Right atrium auricular region (tissue), 2 donors: ENCODE data around the gene SENP3. TPM values are rescaled to one million over a fixed set of nuclear protein-coding genes. Genes with fewer than 3 reads are reported as not detected.
A peak's percentile ranks its signal among the peaks of the same experiment; 100 is the strongest.

Experiments used
- DNase-seq: peaks from one replicate; pipeline ENCODE4 v3.0.0-alpha.2; 2019; ENCODE audit warnings: low spot score
- H3K27ac ChIP-seq, 2 donors: fragments of 200-600 bp; sonication (generic); 1 replicate in 1 of 2; 2 replicates in 1 of 2; pipeline ENCODE4 v1.5.1; 2016 to 2019
- H3K27me3 ChIP-seq, 2 donors: fragments of 200-600 bp; sonication (generic); one replicate each; pipeline versions ENCODE4 v1.5.1 to v1.6.0; 2017 to 2019
- H3K36me3 ChIP-seq: fragments of 200-600 bp; sonication (generic); one replicate; pipeline ENCODE4 v1.5.1; 2016
- H3K4me1 ChIP-seq, 2 donors: fragments of 200-600 bp; sonication (generic); one replicate each; pipeline versions ENCODE4 v1.5.1 to v1.6.0; 2017 to 2019
- H3K4me3 ChIP-seq, 2 donors: fragments of 200-600 bp; sonication (generic); 1 replicate in 1 of 2; 2 replicates in 1 of 2; pipeline ENCODE4 v1.5.1; 2017 to 2019; ENCODE audit warnings: mild to moderate bottlenecking in 1 of 2, moderate library complexity in 1 of 2
- H3K9me3 ChIP-seq, 2 donors: fragments of 200-600 bp; sonication (generic); one replicate each; pipeline ENCODE4 v1.5.1; 2019
- total RNA-seq, 2 donors: library from RNA; depleted of rRNA; stranded (reverse); fragments of >200 nt; gene quantifications; one replicate each; pipeline ENCODE4 v1.1.0, GENCODE V29; 2016
- TF ChIP-seq, protein P1 (sequence below), 2 donors: fragments of 200-600 bp; sonication (generic); IDR thresholded peaks; one replicate each; pipeline ENCODE4 v1.5.1; 2019; ENCODE audit warnings: antibody characterized with exemption in 2 of 2

The SENP3 gene
- total RNA-seq, 2 donors from 2014 or later = 45.9 to 56.1 TPM

DNA sequence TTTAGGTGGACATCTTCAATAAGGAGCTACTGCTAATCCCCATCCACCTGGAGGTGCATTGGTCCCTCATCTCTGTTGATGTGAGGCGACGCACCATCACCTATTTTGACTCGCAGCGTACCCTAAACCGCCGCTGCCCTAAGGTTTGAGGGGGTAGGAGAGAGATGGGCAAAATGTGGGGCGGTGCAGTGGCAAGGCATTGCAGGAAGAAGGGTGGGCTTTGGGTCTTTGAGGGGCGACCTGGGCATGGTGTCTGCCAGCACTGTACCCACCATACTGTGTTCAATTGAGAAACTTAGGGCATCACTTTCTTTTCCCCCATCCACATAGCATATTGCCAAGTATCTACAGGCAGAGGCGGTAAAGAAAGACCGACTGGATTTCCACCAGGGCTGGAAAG lies 8.6 kb downstream of the SENP3 start:
- Histone ChIP-seq H3K27ac (no peak overlapping the region), H3K36me3 (peaks cover 59% of the 10 kb centered on the region), H3K9me3 (no peaks in the 10 kb centered on the region), H3K4me1 (peaks cover 0 to 21% of the 10 kb centered on the region in 2 donors), H3K27me3 (no peaks in the 10 kb centered on the region), H3K4me3 (no peak overlapping the region)
- TF ChIP-seq, protein P1, sequence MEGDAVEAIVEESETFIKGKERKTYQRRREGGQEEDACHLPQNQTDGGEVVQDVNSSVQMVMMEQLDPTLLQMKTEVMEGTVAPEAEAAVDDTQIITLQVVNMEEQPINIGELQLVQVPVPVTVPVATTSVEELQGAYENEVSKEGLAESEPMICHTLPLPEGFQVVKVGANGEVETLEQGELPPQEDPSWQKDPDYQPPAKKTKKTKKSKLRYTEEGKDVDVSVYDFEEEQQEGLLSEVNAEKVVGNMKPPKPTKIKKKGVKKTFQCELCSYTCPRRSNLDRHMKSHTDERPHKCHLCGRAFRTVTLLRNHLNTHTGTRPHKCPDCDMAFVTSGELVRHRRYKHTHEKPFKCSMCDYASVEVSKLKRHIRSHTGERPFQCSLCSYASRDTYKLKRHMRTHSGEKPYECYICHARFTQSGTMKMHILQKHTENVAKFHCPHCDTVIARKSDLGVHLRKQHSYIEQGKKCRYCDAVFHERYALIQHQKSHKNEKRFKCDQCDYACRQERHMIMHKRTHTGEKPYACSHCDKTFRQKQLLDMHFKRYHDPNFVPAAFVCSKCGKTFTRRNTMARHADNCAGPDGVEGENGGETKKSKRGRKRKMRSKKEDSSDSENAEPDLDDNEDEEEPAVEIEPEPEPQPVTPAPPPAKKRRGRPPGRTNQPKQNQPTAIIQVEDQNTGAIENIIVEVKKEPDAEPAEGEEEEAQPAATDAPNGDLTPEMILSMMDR (IDR thresholded peaks at IDR 0.05) = no peak
- DNase-seq = no peak

- TF ChIP-seq, protein P1 (IDR thresholded peaks at IDR 0.05) = no peak
- Histone ChIP-seq H3K27ac (peak overlapping the region; percentile 80 to 100), H3K4me3 (peak overlapping the region; percentile 43 to 100), H3K36me3 (peaks cover 62% of the 10 kb centered on the region), H3K9me3 (no peaks in the 10 kb centered on the region), H3K27me3 (no peaks in the 10 kb centered on the region), H3K4me1 (peaks cover 0 to 34% of the 10 kb centered on the region in 2 donors)
- no peak for DNase-seq
Observed at GRCh38 chr17:7572338-7572587, 10.5 kb downstream of the SENP3 start.

- H3K27ac ChIP-seq = peak overlapping the region; percentile 100
- H3K36me3 ChIP-seq = peaks cover 62% of the 10 kb centered on the region
- peaks cover 0 to 34% of the 10 kb centered on the region in 2 donors for H3K4me1 ChIP-seq
- TF ChIP-seq, protein P1 (IDR thresholded peaks at IDR 0.05) = no peak
- peak overlapping the region; percentile 100 for H3K4me3 ChIP-seq
- H3K9me3 ChIP-seq = no peaks in the 10 kb centered on the region
- DNase-seq = peak; percentile 100
- H3K27me3 ChIP-seq = no peaks in the 10 kb centered on the region
Observed at GRCh38 chr17:7572588-7573323, 11.0 kb downstream of the SENP3 start.

DNA sequence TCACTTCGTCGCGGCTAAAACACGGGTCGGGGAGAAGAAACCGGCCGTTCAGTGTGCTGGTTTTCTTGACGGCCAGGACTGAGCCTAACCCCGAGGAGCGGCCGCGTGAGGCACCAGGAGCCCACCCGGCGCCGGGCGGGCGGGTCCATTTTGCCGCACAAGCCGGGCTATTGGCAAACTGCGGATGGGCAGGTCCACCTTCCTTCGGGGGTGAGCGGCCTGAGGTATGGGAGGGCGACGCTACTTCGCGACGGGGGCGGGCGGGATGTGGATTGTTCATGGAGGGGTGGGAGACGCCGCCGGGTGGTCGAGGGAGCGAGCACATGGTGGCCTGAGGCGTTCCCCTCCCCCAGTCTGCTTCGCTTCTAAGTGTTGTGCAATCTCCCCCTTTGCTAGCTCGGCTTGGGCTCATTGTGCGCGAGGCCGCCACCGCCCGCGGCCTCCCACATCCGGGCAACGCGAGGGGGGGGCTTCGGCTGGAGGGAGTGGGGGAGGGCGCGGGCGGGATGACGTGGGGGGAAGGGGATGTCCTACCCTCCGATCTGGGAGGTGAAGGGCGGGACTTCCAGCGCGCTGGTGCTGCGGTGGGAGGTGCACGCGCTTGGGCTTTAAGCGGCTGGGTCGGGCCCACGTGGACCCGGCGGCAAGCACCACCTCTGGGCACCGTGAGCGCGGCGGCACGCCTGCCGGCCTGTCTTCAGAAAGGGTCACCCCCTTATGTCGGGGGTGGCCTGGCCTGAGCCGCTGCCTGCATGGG lies 11.8 kb downstream of the SENP3 start:
- peaks cover 0 to 40% of the 10 kb centered on the region in 2 donors for H3K4me1 ChIP-seq
- TF ChIP-seq, protein P1 (IDR thresholded peaks at IDR 0.05) = peak in 1 of 2 donors; percentile 12
- H3K4me3 ChIP-seq = peak overlapping the region; percentile 100
- H3K27me3 ChIP-seq = no peaks in the 10 kb centered on the region
- DNase-seq = peak; percentile 90
- peaks cover 69% of the 10 kb centered on the region for H3K36me3 ChIP-seq
- peak overlapping the region; percentile 100 for H3K27ac ChIP-seq
- no peaks in the 10 kb centered on the region for H3K9me3 ChIP-seq

DNA sequence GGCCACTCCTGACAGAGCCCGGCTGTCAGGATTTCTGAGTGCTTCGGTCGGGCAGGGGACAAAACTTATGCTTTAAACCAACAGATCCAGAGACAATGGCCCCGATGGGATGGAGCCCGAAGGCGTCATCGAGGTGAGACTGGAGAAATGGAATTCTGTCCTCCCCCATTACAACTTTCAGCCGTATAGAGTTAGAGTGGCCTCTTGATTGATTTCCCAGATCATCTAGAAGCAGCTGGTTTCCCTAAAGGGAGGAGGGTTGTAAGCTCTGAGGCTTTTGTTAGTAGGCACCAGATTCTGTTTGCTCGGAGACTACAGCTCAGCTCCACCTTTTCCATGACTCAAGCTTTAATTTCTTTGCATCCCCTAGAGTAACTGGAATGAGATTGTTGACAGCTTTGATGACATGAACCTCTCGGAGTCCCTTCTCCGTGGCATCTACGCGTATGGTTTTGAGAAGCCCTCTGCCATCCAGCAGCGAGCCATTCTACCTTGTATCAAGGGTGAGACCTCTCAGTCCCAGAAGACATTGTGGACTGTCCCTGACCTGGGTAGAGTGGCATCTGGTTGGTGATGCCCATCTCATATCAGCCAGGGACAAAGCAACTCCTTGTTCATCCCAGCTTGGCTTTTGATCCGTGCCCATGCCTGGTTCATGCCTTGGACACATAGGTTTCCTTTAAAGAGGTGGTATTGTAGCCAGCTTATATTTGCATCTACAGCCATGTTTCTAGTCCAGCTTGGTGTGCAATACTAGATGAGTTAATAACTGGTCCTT lies 12.6 kb downstream of the SENP3 start:
- Histone ChIP-seq H3K4me3 (peak overlapping the region; percentile 100), H3K9me3 (no peaks in the 10 kb centered on the region), H3K4me1 (peaks cover 0 to 47% of the 10 kb centered on the region in 2 donors), H3K27me3 (no peaks in the 10 kb centered on the region), H3K36me3 (peaks cover 76% of the 10 kb centered on the region), H3K27ac (peak overlapping the region; percentile 100)
- TF ChIP-seq, protein P1 (IDR thresholded peaks at IDR 0.05) = no peak
- DNase-seq = no peak
